GM19467 (cell line): Measurements from ENCODE around the gene KLHL13.

ENCODE experiments used
- ATAC-seq: cut with Tn5 transposase; IDR thresholded peaks from one replicate; pipeline ENCODE4 v1.9.1; 2021; ENCODE audit warnings: mild to moderate bottlenecking, moderate library complexity; ENCODE audit not compliant: unreplicated experiment

KLHL13 gene

DNA sequence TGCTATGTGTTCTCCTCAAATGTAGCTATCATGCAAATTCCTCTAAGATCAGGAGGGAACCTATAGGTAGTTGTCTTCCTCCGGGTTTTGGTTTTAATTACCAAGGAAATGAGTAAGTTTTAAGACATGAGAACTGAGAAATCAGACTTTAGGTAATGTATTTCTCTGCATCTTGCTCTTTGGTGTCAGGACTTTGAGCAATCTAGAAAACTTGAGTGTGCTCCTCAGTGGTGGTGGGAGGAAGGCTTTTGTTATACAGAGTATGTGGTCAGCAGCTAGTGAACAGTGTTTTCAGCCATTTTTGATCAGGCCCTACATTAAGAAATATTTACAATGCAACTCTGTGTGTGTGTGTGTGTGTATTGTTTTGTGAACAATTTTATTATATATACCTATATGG is 224.1 kb downstream of the KLHL13 start:
- no peak for ATAC-seq

DNA sequence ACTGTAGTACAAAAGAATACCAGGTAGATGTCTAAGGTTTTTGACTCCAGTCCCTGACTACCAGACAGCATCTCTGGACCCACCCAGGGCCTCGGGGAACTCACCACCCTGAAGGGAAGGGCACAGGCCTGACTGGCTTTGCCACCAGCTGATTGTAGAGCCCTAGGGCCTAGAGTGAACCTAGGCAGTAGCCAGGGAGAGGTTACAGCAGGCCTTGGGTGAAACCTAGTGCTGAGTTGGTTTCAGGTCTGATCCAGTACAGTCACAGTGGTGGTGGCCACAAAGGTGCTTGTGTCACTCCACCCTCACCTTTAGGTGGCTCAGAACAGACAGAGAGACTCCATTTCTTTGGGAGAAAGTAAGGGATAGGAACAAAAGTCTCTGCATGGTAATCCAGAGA is 244.8 kb downstream of the KLHL13 start:
- ATAC-seq, result no peak

DNA sequence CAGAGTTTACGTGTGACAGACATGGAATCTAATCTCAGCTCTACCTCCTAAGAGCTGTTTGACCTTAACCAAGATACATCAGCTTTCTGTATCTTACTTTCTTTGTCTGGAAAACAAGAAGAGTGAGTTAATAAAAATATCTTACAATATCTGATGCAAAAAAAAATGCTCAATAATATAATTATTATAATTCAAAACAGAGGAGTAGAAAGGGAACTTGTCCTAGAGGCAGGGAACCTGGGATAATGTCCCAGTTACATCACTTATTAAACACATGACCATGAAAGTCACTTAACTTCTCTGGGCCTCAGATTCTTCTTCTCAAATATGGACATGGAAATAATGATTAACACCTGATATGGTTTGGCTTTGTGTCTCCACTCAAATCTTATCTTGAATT is 256.1 kb downstream of the KLHL13 start:
- ATAC-seq, result no peak

DNA sequence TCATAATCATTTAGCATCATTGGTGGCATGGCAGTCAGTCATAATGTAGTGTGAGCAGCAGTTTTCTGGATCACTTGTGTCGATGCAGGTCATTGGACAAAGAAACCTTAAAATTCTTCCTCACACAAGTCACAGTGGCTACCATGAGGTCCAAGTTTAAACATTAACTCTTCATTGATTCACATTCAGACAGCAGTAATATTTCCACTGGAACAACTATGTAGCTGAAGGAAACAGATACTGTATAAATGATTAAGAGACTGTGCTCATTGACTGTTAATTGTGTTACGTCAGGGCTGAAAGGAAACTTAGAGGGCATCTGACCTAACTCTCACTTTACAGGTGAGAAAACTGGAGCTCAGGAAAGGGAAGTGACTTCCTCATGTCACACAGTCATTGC is 261.8 kb downstream of the KLHL13 start:
- ATAC-seq, result no peak

DNA sequence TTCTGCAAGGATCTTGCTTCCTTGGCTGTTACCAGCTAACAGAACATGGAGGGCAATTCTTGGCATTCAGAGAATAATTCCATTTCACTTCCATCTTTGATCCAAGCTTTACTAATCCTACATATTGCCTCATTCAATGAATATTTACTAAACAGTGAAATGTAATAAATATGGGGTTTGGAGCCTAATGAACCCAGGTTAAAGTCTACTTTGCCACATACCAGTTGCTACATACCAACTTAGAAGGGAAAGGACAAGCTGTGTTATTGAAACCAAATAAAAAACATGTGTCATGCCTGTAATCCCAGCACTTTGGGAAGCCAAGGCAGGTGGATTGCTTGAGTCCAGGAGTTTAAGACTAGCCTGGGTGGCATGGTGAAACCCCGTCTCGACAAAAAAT is 265.6 kb downstream of the KLHL13 start:
- ATAC-seq, result no peak
